Measurements from ENCODE around the gene AQP3. TPM values are rescaled to one million over a fixed set of nuclear protein-coding genes. Genes with fewer than 3 reads are reported as not detected.
"Not testable (repeated sequence)": the region's sequence is repeated elsewhere in the genome, so short reads cannot be mapped to it uniquely, and the experiment has no call there.

AQP3 gene
- total RNA-seq, 1 experiment from 2014 or later = 20.6 TPM

DNA sequence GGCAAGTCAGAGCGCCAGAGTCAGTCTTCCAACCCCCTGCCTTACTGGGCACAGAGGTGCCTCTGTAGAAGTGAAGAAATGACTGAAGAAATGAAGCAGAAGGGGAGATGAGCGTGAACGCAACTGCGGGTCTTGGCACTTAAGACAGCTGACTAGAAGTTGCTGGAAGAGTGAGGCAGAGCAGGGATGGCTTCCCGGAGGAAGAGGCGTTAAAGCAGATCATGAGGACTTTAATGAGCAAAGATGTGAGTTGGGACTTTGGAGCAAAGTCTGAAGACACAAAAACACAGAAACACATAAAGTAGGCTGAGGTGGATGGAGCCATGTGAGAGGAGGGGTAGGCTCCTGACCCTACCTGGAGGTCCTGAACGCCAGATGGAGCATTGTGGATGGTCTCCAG is 7.2 kb downstream of the AQP3 start:
- DNase-seq = no peak
- no peak overlapping the region for H3K27ac ChIP-seq
- no peaks in the 10 kb centered on the region for H3K9me3 ChIP-seq (replicated peaks)
- H3K4me3 ChIP-seq = no peak overlapping the region
- no peaks in the 10 kb centered on the region for H3K36me3 ChIP-seq
- H3K4me1 ChIP-seq = peaks cover 10% of the 10 kb centered on the region
- no peaks in the 10 kb centered on the region for H3K27me3 ChIP-seq

DNA sequence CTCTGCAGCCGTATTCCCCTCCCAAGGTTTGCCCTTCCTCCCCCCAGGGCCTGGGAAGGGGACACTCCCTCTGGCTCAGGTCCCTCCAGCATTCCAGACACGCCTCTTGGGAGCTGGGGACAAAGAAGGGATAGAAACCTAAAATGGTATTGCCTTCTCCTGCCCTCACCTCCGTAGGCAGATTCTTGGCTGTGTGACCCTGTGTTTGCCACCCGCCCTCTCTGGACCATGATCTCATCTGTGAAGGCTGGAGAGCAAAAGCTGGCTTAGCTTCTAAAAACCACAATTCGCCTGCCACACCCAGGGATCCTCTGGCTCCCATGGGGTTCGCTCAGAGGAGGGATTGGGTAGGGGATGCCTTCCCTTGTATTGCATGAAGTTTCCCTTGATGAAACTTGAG is 7.7 kb downstream of the AQP3 start:
- Histone ChIP-seq H3K9me3 (replicated peaks) (no peaks in the 10 kb centered on the region), H3K27ac (no peak overlapping the region), H3K4me3 (no peak overlapping the region), H3K27me3 (no peaks in the 10 kb centered on the region), H3K4me1 (peaks cover 9% of the 10 kb centered on the region), H3K36me3 (no peaks in the 10 kb centered on the region)
- DNase-seq = no peak

DNA sequence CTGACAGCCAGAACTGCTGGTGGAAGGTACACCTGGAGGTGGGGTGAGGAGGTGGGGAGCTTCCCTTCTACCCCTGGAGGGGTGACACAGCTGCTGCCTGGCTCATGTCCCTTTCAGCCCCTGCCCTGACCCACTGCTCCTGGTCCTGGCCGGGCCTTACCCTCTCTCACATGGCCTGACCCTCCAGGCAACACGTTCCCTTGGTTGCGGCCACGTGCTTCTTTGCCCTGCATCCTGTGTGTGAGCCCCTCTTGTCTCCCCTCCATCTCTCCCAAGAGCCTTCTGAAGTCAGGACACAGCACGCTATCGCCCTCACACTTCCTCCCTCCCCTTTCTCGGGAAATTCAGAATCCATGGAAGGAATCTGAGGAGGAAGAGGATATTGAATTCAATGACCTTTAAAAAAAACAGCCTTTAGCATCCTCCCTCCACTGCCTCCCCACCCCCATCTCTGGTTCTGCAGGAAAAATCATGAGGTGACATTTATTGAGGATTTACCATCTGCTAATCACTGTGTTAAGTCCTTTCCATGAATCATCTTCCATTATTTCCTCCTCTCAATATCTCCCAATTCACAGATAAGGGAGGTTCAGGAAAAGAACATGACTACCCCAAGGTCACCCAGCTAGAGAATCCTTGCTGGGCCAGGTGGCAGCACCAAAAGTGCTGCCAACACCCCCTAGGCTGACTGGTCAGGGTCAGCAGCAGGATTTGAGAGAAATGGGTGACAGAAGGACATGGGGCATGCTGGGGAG is 8.3 kb downstream of the AQP3 start:
- Histone ChIP-seq H3K27me3 (no peaks in the 10 kb centered on the region), H3K36me3 (no peaks in the 10 kb centered on the region), H3K4me1 (peaks cover 11% of the 10 kb centered on the region), H3K9me3 (replicated peaks) (no peaks in the 10 kb centered on the region), H3K27ac (no peak overlapping the region), H3K4me3 (no peak overlapping the region)
- DNase-seq = no peak

DNA sequence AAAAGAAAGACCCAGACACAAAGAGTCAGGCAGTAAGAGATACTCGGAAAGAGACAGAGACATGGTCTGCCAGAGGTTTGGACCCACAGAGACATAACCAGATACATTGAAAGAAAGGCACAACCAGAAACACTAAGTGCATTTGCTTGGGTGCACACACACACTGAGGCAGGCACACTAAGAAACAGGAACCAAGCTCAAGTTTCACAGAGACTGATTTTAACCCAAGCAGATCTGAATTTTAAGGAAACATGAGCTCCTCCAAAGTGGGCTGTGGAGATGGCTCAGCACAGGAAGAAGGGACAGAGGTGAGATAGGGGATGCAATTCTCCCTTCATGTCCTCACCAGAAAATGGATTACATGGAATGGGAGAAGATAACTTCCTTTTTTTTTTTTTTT is 9.5 kb downstream of the AQP3 start:
- Histone ChIP-seq H3K4me3 (no peak overlapping the region), H3K27ac (no peak overlapping the region), H3K27me3 (no peaks in the 10 kb centered on the region), H3K36me3 (no peaks in the 10 kb centered on the region), H3K9me3 (replicated peaks) (no peaks in the 10 kb centered on the region), H3K4me1 (peaks cover 11% of the 10 kb centered on the region)
- no peak for DNase-seq

DNA sequence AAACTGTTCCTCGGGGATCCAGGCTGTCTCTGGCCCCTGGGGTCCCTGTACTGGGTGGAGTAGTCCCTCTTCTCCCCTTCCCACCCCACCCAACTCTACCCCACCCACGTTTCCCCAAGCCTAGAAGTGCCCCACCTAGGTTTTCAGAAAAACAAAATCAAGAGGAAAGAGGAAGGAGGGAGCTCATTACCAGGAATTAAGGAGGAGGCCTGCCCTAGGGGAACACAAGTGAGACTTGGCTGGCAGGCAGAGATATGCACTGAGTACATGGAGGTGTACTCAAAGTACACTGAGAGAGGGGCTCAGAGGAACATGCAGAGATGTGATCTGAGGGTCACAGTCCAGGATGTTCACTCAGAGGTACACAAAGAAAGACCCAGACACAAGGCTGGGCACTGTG is 10.2 kb downstream of the AQP3 start:
- H3K4me3 ChIP-seq = no peak overlapping the region
- H3K27ac ChIP-seq = no peak overlapping the region
- no peak for DNase-seq
- peaks cover 11% of the 10 kb centered on the region for H3K4me1 ChIP-seq
- no peaks in the 10 kb centered on the region for H3K36me3 ChIP-seq
- no peaks in the 10 kb centered on the region for H3K9me3 ChIP-seq (replicated peaks)
- H3K27me3 ChIP-seq = no peaks in the 10 kb centered on the region

DNA sequence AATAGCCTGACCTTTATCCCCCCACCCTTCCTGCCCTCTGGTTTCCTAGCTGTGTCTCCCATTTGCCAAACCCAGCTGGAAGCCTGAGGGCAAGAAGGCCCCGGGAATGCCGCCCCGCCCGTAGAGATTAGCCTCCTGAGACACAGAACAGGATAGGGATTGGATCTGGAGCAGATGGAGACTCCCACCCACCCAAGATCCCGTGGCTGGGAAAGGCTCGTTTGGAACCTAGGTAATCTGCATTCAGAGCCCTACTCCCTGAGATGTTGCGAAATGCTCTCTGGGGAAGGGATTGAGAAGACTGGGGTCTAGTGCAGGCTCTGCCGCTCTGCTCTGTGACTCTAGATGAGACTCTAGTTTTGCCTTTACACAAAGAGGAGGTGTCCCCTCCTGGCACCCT is 10.9 kb downstream of the AQP3 start:
- Histone ChIP-seq H3K27ac (no peak overlapping the region), H3K36me3 (no peaks in the 10 kb centered on the region), H3K27me3 (no peaks in the 10 kb centered on the region), H3K4me1 (peaks cover 11% of the 10 kb centered on the region), H3K9me3 (replicated peaks) (no peaks in the 10 kb centered on the region), H3K4me3 (no peak overlapping the region)
- peak in 1 of 2 experiments; percentile 30 for DNase-seq

DNA sequence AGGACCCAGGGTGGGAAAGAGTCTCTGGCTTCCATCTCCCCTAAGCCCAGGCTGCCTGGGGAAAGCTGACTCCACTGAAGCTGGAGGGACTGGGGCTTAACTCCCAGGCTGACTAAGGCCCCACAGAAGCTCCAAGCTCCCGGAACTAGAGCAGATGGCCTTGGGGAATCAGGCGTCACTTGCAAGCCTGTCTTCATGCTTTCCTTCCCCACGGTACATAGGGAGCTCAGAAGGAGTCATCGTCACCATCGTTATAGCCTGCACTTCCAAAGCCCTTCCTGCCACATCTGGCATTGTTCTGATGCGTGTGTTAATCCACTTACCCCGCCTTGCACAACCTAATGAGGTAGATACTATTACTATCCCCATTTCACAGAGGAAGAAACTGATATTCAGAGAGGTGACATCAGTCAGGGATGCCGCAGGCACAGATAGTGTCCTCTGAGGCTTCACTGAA is 11.5 kb downstream of the AQP3 start:
- Histone ChIP-seq H3K9me3 (replicated peaks) (no peaks in the 10 kb centered on the region), H3K4me1 (peaks cover 11% of the 10 kb centered on the region), H3K4me3 (no peak overlapping the region), H3K27me3 (no peaks in the 10 kb centered on the region), H3K36me3 (no peaks in the 10 kb centered on the region), H3K27ac (no peak overlapping the region)
- peak; percentile 30 to 55 for DNase-seq

DNA sequence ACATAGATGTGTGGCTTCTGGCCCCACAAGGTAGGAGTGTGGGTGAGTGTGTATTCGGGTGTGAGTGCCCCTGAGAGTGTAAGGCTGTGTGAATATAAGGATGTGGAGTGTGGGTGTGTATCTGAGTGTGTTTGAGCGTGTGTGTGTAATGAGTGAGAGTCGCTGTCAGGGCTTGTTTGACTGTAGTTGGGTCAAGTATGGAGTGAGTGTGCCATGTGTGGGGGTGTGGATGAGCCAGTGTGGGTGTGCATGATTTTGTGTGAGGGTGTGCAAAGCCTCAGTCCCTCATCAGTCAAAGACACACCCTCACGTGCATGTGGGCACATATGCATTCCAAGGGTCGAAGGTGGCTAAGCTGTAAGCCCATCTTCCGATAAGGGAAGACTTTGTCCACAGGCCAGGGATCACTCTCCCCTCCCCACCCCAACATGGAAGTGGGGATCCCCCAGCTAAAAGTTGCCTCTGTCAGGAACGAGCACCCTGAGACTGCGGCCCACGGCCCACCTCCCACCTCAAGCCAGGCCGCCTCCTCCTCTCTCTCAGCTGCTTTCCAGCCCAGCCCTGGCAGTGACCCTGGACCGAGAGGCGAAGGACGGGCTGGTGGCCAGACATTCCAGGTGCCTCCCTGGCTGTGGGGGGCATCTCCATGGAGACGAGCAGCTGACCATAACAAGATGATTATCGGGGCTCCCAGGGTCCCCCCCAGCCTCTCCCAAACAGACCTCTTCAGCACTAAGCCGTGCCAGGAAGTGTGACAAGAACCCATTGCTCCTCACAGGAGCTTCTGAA is 12.9 kb downstream of the AQP3 start:
- no peak overlapping the region for H3K4me3 ChIP-seq
- H3K9me3 ChIP-seq (replicated peaks) = no peaks in the 10 kb centered on the region
- H3K27ac ChIP-seq = no peak overlapping the region
- no peaks in the 10 kb centered on the region for H3K27me3 ChIP-seq
- DNase-seq = no peak
- peaks cover 11% of the 10 kb centered on the region for H3K4me1 ChIP-seq
- no peaks in the 10 kb centered on the region for H3K36me3 ChIP-seq

DNA sequence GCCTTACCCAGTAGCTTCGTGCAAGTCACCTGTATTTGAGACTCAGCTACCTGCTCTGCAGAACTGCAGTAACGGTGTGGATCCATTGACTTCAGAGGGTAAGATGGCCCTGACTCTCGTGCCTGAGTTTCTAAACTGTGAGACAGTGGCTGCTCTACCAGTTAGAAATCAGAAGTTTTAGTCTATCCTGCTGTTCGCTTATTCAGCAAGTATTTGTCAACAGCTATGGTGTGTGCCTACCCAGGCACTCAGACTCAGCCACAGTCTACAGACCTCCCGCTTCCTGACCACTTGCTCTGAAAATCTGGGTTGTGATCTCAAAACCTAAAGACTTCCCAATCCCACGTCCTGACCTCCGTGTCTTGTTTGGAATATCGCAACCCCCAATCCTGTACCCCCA is 13.5 kb downstream of the AQP3 start:
- no peak for DNase-seq
- peaks cover 11% of the 10 kb centered on the region for H3K4me1 ChIP-seq
- no peak overlapping the region for H3K4me3 ChIP-seq
- no peaks in the 10 kb centered on the region for H3K27me3 ChIP-seq
- H3K36me3 ChIP-seq = no peaks in the 10 kb centered on the region
- no peak overlapping the region for H3K27ac ChIP-seq
- no peaks in the 10 kb centered on the region for H3K9me3 ChIP-seq (replicated peaks)

DNA sequence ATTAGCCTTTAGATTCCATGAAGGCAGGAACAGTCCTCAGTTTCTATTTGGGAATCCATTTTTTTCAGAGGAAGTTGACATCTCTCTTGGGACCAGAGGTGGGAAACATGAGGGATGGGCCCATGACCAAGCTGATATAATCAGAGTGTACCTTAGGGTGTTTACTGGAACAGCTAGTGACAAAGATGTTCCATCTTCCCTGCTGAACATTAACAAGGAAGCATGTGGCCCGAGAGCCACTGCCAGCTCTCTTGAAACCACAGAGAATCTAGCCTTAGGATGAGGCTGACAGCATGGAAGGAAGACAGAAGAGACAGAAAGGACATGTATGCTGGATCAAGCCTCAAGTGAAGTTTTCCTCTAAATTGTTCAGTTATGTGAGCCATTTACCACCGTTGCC is 16.0 kb downstream of the AQP3 start:
- Histone ChIP-seq H3K27ac (no peak overlapping the region), H3K4me1 (peaks cover 10% of the 10 kb centered on the region), H3K36me3 (no peaks in the 10 kb centered on the region), H3K9me3 (replicated peaks) (no peaks in the 10 kb centered on the region), H3K4me3 (no peak overlapping the region), H3K27me3 (no peaks in the 10 kb centered on the region)
- no peak for DNase-seq

DNA sequence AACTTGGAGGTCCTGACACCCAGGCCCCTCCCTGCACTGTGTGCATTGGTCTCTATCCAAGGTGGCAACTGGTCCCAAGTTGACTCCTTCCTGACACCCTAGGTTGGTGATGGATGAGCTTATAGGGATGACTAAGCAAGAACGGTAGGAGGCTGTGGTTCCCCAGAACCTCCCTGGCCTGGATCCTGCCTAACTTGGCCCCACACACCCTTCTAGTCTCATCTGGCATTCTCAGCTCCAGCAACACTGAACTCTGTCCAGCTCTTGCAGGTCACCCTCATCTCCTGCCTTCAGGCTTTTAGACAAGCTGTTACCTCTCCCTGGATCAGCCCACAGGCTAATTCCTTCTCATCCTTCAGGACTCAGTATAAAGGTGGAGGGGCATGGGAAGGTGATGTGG is 16.5 kb downstream of the AQP3 start:
- no peaks in the 10 kb centered on the region for H3K36me3 ChIP-seq
- H3K27me3 ChIP-seq = no peaks in the 10 kb centered on the region
- no peak overlapping the region for H3K27ac ChIP-seq
- DNase-seq = no peak
- peaks cover 7% of the 10 kb centered on the region; the same call in 1 of the 2 replicates for H3K4me1 ChIP-seq
- H3K9me3 ChIP-seq (replicated peaks) = no peaks in the 10 kb centered on the region
- H3K4me3 ChIP-seq = no peak overlapping the region

DNA sequence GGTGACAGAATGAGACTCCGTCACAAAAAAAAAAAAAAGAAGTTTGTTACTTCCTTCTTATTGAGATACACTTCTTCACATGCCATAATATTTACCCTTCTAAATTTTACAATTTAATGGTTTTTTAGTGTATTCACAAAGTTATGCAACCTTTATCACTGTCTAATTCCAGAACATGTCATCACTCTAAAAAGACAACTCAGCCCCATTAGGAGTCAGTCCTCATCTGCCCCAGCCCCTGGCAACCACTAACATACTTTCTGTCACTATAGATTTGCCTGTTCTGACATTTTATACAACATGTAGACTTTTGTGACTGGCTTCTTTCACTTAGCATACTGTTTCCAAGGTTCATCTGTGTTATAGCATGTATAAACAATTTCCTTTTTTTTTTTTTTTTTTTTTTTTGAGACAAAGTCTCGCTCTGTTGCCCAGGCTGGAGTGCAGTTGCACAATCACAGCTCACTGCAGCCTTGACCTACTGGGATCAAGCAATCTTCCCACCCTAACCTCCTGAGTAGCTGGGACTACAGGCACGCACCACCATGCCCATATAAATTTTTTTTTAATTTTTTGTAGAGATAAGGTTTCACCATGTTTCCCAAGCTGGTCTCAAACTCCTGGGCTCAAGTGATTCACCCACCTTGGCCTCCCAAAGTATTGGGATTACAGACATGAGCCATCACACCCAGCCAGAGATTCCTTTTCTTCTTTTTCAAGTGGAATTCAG is 18.0 kb downstream of the AQP3 start:
- H3K9me3 ChIP-seq (replicated peaks) = no peaks in the 10 kb centered on the region
- no peak overlapping the region for H3K27ac ChIP-seq
- no peaks in the 10 kb centered on the region for H3K36me3 ChIP-seq
- no peaks in the 10 kb centered on the region for H3K27me3 ChIP-seq
- no peak overlapping the region for H3K4me3 ChIP-seq
- no peak for DNase-seq
- no peaks in the 10 kb centered on the region; the same call in 1 of the 2 replicates for H3K4me1 ChIP-seq

DNA sequence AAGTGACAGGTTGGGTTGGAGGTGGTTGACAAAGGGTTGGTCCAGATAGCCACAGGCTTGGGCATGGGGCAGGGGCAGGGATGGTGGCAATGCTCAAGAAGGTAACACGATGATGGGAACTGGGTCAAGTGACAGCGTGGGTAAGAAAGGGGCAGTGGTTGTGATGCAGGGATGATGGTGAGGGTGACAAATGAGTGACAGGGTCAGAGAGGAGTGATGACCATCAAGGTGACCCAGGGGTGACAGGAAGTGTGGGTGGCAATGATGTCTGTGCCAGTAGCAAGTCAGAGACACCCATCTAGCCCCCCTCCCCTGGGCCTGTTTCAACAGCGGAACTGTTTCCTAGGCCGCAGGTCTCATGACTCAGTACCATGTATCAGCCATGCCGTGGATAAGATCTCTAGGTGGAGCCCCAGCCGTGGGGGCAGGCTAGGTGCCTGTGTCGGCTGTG is 20.5 kb downstream of the AQP3 start:
- H3K27ac ChIP-seq = no peak overlapping the region

DNA sequence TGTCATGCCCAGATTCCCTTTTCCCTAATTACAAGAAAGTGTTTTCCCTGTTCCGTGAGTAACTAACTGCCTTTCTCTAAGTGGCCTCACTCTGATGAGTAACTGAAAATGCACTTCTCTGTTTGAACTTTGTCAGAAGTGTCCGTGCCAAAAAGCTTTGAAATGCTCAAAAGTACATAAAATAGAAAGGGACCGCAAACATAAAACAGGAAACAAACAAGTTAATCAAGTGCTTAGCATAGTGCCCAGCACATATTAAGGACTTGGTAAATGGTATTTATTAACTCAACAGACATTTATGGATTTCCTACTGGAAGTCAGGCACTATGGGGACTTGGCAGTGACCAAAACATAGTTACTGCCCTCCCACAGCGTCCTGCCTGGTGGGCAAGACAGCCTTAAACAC is 22.3 kb downstream of the AQP3 start:
- no peak overlapping the region for H3K27ac ChIP-seq

More for the DNA sequence above, 20.5 kb downstream of the AQP3 start:
- DNase-seq = no peak
- no peaks in the 10 kb centered on the region for H3K4me1 ChIP-seq
- no peaks in the 10 kb centered on the region for H3K36me3 ChIP-seq
- H3K9me3 ChIP-seq (replicated peaks) = no peaks in the 10 kb centered on the region
- no peak overlapping the region for H3K4me3 ChIP-seq
- no peaks in the 10 kb centered on the region for H3K27me3 ChIP-seq

DNA sequence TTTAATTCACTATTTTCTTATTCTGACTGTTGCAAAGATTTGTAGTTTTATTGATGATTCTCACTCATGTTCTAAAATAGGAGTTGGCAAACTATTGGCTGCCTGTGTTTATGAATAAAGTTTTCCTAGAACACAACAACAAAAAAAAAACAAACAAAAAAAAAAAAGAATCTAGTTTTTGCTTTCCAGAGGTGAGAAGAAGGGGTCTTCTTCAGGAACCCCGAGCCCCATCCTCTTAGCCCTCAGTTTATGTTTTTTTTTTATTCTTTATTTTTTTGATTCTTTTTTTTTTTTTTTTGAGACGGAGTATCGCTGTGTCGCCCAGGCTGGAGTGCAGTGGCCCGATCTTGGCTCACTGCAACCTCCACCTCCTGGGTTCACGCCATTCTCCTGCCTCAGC is 22.9 kb downstream of the AQP3 start:
- H3K27ac ChIP-seq; H3K27me3 ChIP-seq; H3K36me3 ChIP-seq; DNase-seq; H3K4me1 ChIP-seq; H3K9me3 ChIP-seq (replicated peaks); H3K4me3 ChIP-seq: not testable (repeated sequence)

More for the DNA sequence above, 22.3 kb downstream of the AQP3 start:
- Histone ChIP-seq H3K36me3 (no peaks in the 10 kb centered on the region), H3K4me1 (no peaks in the 10 kb centered on the region), H3K27me3 (no peaks in the 10 kb centered on the region), H3K4me3 (no peak overlapping the region), H3K9me3 (replicated peaks) (no peaks in the 10 kb centered on the region)
- DNase-seq = no peak

All from SJCRH30 (cell line).